Activated B cell treated with CpG ODN at 0.5 μM for 24 hours (primary cell): Measurements from ENCODE around the gene GDPD4. TPM values are rescaled to one million over a fixed set of nuclear protein-coding genes. Genes with fewer than 3 reads are reported as not detected.

Source experiments
- ATAC-seq: fragments of 200-7000 bp; cut with Tn5 transposase; one replicate; pipeline ENCODE4 v1.10.0; 2021; ENCODE audit warnings: low read depth, mild to moderate bottlenecking, moderate library complexity
- CTCF ChIA-PET: fragments of 350-600 bp; sonication (Branson Sonifier 250); formaldehyde crosslinking; loops from one replicate; lab custom pipeline; 2021; ENCODE audit warnings: antibody characterized with exemption; lab: Charles Lee
- POLR2A ChIA-PET: fragments of 350-600 bp; sonication (Branson Sonifier 250); formaldehyde crosslinking; loops from one replicate; lab custom pipeline; 2021; ENCODE audit warnings: antibody characterized with exemption; lab: Charles Lee
- DNase-seq: peaks from one replicate; pipeline ENCODE4 v3.0.0; 2022
- H3K27ac Mint-ChIP-seq: one replicate; pipeline ENCODE4 v1.8.0; 2020; ENCODE audit warnings: mixed read lengths
- H3K27me3 Mint-ChIP-seq: one replicate; pipeline ENCODE4 v1.8.0; 2021; ENCODE audit warnings: mixed read lengths
- H3K36me3 Mint-ChIP-seq: one replicate; pipeline ENCODE4 v1.8.0; 2021; ENCODE audit warnings: low read depth, mixed read lengths
- H3K4me1 Mint-ChIP-seq: one replicate; pipeline ENCODE4 v1.8.0; 2021; ENCODE audit warnings: mixed read lengths
- H3K4me3 Mint-ChIP-seq: one replicate; pipeline ENCODE4 v1.8.0; 2020; ENCODE audit warnings: mild to moderate bottlenecking, mixed read lengths
- H3K9me3 Mint-ChIP-seq: one replicate; pipeline ENCODE4 v1.8.0; 2020; ENCODE audit warnings: mixed read lengths
- intact Hi-C: fragments of 100-400 bp; cut with micrococcal nuclease; formaldehyde crosslinking; loops from one replicate; pipeline ENCODE4 v1.15.1; 2024
- total RNA-seq: library from RNA; stranded (reverse); gene quantifications from 2 replicates; pipeline ENCODE4 v1.2.3, GENCODE V29; 2022
- TF ChIP-seq, protein P1 (sequence below): fragments of 200-600 bp; IDR thresholded peaks from one replicate; pipeline ENCODE4 v1.8.0; 2022; ENCODE audit warnings: antibody characterized with exemption, mild to moderate bottlenecking

GDPD4 gene
- total RNA-seq, 1 donor from 2014 or later = not detected

DNA sequence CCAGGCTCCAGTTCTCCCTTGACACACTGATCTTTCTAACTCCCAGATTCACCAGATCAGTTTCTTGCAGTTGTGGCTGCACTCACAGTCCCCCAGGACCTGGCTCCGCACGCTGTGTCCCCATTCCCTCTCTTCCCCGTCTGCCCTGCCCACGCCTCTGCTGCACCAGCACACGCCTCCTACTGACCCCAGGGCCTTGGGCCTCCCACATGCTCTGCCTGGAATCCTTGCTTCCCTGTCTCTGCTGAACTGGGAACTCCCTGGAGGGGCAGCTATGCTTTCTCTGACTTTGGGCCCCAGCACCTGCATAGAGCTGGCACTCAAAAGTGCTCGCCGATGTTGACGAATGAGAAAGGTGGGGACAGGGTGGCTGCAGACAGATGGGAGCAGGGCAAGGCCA is 104.5 kb downstream of the GDPD4 start:
- Mint-ChIP-seq H3K4me1 (no peaks in the 10 kb centered on the region), H3K4me3 (no peak overlapping the region), H3K27me3 (no peaks in the 10 kb centered on the region), H3K27ac (no peak overlapping the region), H3K36me3 (no peaks in the 10 kb centered on the region), H3K9me3 (no peaks in the 10 kb centered on the region)
- intact Hi-C loops = no loop called here
- DNase-seq (no peak), ATAC-seq (no peak)
- TF ChIP-seq, protein P1, sequence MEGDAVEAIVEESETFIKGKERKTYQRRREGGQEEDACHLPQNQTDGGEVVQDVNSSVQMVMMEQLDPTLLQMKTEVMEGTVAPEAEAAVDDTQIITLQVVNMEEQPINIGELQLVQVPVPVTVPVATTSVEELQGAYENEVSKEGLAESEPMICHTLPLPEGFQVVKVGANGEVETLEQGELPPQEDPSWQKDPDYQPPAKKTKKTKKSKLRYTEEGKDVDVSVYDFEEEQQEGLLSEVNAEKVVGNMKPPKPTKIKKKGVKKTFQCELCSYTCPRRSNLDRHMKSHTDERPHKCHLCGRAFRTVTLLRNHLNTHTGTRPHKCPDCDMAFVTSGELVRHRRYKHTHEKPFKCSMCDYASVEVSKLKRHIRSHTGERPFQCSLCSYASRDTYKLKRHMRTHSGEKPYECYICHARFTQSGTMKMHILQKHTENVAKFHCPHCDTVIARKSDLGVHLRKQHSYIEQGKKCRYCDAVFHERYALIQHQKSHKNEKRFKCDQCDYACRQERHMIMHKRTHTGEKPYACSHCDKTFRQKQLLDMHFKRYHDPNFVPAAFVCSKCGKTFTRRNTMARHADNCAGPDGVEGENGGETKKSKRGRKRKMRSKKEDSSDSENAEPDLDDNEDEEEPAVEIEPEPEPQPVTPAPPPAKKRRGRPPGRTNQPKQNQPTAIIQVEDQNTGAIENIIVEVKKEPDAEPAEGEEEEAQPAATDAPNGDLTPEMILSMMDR = no peak
- ChIA-PET POLR2A (no interaction called here), CTCF (interaction anchor here (0.8 kb wide), 1 partner anchor 70 kb away, joined by 3 read pairs; no protein-coding TSS in a partner anchor)

DNA sequence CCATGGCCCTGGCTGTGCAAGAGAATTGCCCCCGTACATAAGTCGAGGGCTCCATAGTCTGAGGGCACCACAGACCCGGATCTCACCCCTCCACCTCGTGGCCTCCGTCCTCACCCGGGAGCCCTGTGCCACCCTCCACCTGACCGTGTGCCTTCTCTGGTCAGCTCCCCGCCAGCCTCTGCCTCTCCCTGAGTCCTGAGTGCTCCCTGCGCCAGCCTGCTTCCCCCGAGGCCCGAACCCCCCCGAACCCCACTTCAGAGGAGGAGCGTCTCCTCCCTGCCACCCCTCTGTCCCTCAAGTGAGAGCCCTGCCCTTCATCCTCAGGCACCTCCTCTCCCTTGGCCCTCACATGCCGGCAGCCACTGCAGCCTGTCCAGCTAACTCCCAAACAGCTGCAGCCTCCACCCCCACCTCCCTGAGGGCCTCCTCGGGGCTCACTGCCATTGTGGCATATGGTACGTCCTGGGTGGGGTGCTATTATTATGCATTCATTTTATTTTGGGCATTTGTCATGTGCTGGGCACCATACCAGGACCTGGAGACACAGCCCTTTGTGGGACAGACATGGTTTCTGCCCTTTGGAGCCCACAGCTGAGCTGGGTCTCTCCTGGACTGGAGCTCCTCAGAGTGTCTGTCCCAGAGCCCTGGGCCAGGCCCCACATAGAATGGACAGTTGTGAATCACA is 106.3 kb downstream of the GDPD4 start:
- TF ChIP-seq, protein P1 = no peak

DNA sequence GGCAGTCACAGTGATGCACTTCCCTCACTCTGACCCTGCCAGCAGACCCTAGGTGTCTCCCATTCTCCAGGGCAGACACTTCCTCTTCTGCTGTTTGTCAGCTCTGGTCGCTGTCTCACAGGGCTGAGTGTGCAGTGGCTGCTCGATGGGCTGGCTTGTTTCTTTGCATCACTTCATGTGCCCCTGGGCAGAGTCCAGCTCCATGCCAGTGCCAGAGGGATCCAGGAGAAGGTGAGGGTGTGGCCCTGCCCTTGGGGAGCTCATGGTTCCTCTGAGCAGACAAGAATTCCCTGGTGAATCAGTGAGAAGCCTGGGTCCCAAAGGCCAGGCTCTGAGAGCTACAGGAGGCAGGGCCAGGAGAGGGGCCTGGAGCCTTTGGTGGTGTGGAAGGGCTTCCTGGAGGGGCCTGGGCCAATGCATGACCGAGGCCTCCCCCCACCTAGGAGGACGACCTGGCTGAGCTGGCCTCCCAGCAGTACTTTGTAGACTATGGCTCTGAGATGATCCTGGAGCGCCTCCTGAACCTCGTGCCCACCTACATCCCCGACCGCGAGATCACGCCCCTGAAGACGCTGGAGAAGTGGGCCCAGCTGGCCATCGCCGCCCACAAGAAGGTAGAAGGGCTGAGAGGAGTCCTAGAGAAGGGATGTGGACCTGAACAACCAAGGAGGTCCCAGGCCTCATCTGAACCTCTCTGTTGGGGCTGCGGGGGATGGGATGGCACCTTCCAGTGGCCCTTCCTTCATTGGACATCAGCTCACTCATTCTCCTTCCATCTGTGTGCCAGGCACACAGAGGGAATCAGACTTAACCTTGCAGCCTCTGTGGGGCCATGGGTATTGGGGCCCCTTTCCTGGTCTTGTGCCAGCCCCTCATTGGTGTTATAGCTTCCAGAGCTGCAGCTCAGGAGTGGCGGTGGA is 107.3 kb downstream of the GDPD4 start:
- Mint-ChIP-seq H3K27me3 (no peaks in the 10 kb centered on the region), H3K27ac (no peak overlapping the region), H3K4me1 (no peaks in the 10 kb centered on the region), H3K9me3 (no peaks in the 10 kb centered on the region), H3K36me3 (no peaks in the 10 kb centered on the region), H3K4me3 (no peak overlapping the region)
- TF ChIP-seq, protein P1 = no peak
- CTCF ChIA-PET = interaction anchor here (1.1 kb wide), 1 partner anchor 426 kb away, joined by 3 read pairs; no protein-coding TSS in a partner anchor
- intact Hi-C loops = loop anchor here (2.0 kb wide), 1 partner anchor 425 kb away; no protein-coding TSS in a partner anchor
- DNase-seq (no peak), ATAC-seq (no peak)
- POLR2A ChIA-PET = no interaction called here

More for the DNA sequence above, 106.3 kb downstream of the GDPD4 start:
- ChIA-PET POLR2A (no interaction called here), CTCF (interaction anchor here (0.9 to 1.1 kb wide), 2 partner anchors 353 to 425 kb away, joined by 3 read pairs; no protein-coding TSS in a partner anchor)
- intact Hi-C loops = no loop called here
- ATAC-seq = no peak
- Mint-ChIP-seq H3K27ac (no peak overlapping the region), H3K36me3 (no peaks in the 10 kb centered on the region), H3K27me3 (no peaks in the 10 kb centered on the region), H3K4me3 (no peak overlapping the region), H3K4me1 (no peaks in the 10 kb centered on the region), H3K9me3 (no peaks in the 10 kb centered on the region)
- DNase-seq = no peak

DNA sequence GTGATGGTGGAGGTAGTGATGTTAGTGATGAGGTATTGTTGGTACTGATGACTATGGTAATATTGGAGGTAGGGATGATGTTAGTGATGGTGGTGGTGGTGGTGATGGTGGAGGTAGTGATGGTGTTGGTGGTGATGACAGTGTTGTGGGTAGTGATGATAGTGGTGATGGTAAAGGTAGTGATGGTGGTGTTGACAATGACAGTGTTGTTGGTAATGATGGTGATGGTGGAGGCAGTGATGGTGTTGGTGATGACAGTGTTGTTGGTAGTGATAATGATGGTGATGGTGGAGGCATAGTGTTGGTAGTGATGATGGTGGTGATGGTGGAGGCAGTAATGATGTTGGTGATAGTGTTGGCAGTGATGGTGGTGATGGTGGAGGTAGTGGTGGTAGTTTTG is 108.3 kb downstream of the GDPD4 start:
- TF ChIP-seq, protein P1 = no peak
- no peak for ATAC-seq
- POLR2A ChIA-PET = no interaction called here
- Mint-ChIP-seq H3K9me3 (no peaks in the 10 kb centered on the region), H3K27ac (no peak overlapping the region), H3K4me3 (no peak overlapping the region), H3K36me3 (no peaks in the 10 kb centered on the region), H3K27me3 (no peaks in the 10 kb centered on the region), H3K4me1 (no peaks in the 10 kb centered on the region)
- CTCF ChIA-PET = no interaction called here
- no peak for DNase-seq
- intact Hi-C loops = loop anchor here (2.0 kb wide), 1 partner anchor 426 kb away; no protein-coding TSS in a partner anchor
